GM19463 (cell line): ENCODE results near the gene RAD23B.

ENCODE experiments used
- ATAC-seq: cut with Tn5 transposase; IDR thresholded peaks from one replicate; pipeline ENCODE4 v1.9.1; 2021; ENCODE audit warnings: mild to moderate bottlenecking, moderate library complexity; ENCODE audit not compliant: unreplicated experiment

Gene RAD23B

DNA sequence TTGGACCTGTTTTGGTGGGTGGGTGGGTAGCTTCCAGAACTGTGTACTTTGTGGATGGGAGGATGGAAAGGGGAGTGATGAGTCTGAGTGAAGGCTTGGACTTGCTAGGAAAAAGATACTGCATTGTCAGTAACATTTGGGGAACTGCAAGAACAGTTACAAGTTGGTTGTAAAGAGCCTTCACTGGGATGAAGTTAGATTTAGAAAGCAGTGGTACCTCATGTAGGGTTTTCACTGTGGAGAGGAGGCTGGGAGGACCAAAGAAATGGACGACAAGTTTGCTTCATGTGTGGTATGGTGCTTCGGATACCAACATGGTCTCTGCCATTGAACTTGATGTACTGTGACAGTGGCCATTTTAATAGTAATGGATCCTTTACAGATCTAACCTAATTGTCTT is 50.3 kb downstream of the RAD23B start:
- ATAC-seq = no peak

DNA sequence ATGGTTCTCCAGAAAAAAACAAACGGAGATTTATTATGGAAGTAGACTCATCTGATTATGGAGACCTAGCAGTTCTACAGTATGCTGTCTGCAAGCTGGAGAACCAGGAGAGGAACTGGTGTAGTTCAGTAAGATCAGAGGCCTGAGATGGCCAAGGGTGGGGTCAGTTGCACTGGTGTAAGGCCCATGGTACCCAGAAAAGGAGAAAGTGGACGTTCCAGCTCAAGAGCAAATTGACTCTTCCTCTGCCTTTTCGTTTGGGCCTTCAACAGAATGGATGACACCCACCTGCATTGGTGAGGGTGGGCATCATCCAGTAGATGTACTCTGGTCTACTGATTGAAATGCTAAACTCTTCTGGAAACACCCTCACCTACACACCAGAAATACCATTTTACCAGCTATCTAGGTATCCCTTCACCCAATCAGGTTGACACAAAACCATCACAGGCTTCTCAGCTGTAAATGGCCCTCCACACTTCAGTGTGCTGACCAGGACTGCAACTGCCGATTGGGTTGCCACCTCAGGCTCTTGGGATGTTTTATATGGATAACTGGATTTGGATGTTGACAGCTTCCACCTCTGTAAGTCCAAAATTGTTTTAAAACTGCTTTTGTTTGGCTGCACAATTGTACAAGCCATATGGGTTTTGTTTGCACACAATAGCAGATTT is 51.2 kb downstream of the RAD23B start:
- ATAC-seq = no peak

DNA sequence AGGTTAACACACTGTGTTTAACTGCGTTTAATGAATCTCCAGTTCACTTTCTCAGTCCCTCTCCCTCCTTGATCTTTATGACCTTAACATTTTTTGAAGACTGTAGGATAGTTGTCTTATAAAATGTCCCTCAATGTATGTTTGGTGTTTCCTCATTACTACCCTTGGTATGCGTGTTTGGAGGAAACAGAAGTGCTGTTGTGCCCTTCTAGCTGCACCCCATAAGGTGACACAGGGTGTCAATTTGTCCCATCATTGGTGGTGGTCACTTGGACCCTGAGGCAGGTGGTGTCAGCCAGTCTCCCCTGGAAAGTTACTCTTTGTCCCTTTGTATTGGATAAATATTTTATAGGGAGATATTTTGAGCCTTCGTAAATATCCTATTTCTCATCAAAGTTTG is 52.3 kb downstream of the RAD23B start:
- ATAC-seq = no peak

DNA sequence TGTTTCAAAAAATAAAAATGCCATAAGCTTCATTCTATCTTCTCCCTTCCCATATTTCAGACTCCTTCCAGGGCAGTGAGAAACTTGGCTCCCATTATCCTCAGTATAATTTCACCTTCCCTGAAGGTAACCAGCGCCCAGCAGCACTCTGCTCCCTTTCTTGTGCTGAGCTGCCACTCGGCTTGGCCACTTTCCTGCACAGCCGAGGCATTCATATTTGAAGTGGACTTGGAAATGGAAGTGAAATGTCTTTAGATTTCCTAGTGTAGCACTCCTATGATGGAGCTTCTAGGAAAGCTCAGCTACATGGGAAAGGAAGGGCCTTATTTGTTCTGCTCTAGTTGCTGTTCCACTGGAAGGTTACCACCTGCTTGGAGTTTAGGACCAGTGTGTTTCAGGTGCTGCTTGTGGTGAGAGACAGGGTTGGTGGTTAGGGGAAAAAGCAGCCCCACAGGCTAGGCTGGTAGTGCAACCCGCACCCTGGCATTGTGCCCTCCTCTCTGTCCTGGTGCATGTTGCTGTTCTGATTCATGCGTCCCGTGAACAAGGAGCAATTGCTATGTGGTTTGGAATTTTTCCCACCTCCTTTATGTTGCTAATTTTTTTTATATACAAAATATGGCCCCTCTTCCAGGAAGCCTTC is 53.8 kb downstream of the RAD23B start:
- no peak for ATAC-seq

DNA sequence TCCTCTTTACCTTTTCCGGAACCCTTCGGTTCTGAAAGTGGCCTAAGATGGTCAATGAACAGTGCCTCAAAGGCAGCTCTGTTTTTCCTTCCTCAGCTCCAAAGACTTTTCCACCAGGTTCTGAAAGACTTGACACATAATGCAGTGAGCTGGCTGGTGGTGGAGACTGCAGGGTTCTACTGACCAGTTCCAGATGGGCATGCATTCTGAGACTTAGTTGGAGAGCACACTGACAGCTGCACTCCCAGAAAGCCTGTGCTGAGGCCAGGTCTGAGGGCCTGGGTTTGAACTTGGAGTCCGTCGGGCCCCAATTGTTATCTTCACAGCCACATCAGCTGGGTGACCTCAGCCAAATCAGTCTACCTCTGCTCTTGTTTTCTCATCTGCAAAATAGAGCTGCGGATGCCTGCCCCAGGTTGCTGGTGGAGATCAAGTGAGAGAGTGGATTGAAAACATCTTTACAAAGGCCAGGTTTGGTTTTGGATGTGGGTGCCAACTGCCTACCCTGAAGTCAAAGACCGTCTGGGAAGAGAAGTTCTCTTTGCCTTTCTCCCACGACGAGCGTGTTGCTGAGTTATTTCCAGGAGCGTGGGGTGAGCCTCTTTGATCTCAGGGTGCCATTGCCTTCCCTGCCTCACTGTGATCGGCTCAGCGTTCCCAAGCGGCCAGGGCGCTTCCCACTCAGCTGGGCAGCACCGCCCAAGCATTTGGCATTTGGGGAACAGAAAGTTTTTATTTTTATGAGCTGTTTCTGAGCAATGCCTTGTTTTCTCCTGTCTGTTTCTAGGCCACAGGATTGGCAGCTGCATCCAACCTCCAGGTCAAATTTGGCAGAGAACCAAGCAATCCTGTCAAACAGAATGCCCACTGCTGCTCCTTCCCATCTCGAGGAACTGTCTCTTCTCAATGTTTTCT is 54.9 kb downstream of the RAD23B start:
- ATAC-seq = no peak

DNA sequence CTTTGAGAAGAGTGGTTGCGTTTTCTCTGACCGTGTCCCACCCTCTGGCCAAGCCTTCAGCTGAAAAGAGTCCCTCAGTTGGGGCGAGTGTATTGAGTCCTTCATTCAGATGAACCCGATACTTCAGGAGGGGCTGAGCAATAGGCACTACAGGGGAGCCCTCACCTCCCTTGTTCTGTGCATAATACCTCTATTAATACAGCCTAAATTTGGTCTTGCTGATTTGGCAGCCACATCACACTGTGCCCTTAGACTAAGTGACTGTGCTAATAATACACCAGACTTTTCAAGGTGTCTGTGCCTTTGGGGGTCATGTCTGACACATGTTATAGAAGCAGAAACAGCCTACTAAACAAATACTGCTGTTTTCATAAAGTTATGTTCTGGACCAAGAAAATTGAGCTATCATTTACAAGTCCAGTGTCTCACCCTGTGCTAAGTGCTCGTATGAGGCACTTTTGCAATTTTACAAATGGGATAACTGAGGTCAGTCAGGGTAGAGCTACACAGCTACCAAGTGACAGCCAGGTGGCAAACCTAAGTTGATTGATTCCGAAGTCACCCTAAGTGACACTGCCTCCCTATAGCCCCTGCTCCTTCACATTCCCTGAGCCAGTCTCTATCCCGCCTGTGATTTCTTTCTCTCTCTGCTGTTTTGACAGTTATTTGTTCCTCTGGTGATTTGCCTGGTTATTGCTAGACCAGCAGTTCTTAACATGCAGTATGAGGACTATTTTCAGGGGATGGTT is 56.0 kb downstream of the RAD23B start:
- ATAC-seq = no peak

DNA sequence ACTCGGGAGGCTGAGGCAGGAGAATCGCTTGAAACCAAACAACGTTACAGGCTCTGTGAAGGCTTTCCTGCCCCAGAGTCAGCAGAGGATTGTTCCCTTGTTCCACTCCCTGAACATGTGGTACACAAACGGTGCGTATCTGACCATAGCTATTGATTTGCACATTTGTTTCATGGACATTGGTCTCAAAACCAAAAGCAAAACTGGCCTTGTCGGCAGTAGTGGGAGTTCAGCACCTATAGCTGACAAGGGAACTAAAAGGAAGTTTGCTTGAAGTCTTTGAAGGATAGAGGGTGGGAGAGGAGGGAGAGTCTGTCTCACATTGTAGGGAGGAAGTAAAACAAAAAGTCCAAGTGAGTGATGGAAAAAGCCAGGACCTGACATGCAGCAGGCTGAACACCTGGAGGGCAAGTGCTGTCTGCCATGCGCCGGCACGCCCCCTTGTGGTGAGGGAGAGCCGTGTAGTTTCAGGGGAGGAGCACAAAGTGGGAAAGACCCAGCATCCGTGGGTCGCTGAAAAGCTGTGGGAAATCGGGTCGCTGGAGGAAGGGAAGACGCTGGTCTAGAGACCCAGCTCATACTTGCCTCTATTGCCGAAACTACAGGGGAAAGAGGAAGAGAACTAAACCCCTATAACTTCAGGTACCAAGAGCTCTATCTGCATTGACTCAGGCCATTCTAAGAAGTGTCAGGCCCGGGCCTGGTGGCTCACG is 58.0 kb downstream of the RAD23B start:
- peak; percentile 90 for ATAC-seq

DNA sequence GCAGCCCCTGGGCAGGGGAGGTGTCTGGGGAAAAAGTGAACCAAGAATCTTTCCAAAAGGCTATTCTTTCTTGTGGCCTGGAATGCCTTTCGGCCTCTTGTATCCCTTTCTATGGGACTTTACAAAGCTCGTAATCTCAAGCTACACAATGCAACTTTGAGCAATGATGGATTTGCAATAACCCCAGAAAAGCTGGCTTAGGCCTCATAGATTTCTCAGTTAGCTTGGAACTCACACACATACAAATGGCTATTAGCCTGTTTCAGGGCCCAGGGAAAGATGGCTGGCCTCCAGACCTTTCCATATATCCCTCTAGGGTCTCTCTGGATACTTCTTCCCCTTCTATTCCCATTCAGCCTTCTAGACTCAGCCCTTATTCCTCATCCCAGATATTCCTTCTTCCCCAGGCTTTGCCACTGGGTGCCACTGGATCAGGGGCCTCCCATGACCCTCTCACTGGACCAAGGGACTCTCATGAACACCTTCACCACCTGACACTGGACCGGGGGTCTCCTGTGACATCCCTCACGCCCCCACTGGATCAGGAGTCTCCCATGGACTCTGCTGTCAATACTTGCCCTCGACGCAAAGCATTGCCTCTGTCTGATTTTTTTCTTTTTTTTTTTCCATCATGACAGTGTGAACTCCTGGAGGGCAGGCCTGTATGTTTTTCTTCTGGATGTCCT is 59.5 kb downstream of the RAD23B start:
- ATAC-seq = no peak

DNA sequence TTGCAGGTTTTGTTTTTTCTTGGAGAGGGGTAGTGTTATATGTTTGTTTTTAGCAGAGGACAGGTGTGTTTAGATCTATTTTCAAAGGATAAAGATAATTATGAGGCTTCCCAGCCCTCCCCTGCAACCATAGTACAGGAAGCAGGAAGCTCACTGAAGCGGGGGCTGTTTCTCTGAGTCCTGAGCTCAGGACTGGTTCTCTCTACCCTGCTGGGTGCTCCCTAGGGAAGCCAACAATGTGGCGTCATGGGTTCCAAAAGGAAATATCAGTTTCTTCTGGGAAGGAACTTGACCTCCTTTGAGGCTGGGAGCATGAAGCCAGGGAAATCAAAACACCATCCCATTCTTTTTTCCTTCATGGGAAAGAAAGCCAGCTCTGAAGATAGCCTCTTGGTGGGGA is 62.2 kb downstream of the RAD23B start:
- ATAC-seq = no peak

DNA sequence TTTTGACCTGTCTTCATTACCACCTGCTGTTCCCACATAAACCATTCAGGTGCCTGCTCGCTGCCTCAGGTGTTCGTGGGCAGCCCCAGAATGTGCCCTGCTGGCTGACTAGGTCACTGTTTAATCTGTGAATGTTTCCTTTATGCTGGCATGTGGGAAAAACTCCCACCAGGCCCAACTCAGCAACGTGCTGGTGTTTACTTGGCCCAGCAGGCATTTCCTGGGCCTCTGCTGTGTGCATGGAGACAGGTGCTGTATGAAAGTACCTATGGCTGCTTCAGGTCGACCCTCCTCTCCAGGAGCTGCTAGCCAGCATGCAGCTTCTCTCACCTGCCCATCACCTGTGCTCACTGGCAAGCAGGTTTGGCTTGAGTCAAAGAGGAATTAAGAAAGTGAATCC is 65.8 kb downstream of the RAD23B start:
- no peak for ATAC-seq

DNA sequence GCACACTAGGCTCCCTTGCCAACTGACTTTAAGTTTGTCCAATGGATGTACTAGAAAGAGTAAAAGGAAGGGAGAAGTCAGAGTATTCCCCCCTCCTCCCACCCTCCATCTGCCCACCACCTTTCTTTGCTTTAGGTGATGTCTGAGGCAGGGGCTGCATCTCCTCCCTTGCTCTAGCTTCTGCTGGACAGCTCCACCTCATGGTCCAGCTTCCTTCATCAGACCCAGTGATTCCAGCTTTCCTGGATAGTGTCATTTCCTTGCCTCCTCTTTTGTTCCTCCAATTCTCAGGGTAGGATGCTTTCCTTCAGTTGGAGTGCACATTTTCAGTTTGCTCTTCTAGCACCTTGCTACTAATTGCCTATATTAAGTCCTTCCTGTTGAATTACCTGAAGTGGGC is 67.4 kb downstream of the RAD23B start:
- no peak for ATAC-seq

DNA sequence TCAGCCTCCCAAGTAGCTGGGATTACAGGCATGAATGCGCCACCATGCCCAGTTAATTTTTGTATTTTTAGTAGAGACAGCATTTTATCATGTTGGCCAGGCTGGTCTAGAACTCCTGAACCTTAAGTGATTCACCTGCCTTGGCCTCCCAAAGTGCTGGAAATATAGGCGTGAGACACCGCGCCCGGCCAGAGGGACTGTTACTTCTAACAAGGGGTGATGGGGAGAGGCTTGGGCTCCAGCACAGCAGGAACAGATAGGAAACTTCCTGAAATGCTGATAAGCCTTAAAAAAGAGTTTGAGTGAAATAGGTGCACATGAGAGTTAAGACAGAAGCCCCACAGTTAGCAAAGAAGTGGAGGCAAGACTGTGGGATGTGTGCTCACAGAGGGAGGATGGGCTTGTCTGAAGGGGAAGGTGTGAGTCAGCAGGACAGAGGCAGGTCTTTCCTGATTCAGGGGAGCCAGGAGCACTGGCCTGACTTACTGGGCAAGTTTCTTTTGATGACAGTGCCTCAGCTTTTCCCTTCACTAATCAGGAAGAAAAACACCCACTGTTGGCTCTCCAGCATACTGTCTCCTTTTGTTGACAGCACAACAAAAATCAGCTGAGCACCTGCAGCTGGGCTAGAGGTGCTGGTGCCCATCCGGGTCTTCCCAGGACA is 68.4 kb downstream of the RAD23B start:
- no peak for ATAC-seq

DNA sequence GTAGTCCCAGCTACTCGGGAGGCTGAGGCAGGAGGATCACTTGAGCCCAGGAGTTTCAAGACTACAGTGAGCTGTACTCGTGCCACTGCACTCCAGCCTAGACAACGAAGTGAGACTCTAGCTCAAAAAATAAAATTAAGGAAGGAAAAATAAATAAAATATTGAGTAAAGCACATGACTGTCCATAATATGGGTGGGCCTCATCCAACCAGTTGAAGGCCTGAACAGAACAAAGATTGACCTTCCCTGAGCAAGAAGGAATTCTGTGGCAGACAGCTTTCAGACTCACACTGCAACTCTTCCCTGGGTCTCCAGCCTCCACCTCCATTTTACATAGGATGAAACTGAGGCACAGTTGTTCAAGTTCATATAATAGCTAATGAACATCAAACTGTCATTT is 72.3 kb downstream of the RAD23B start:
- no peak for ATAC-seq

DNA sequence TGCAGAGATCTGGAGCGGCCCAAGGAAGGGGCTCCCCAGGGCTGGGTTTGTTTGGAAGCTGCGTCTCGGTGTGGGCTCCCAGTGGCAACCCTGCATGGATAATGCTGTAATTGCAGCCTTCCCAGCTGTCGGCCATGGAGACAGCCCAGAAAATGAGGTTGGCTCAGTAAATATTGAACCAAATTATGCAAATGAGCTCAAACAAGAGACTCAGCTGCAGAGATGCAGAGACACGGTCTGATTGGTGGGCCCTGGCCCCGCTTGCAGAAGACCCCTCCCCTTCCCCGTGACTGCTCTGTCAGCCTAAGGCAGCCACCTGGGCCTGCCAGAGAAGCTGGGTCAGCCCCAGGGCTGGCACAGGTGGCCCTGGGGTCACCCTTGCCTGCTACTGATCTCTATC is 75.9 kb downstream of the RAD23B start:
- no peak for ATAC-seq

DNA sequence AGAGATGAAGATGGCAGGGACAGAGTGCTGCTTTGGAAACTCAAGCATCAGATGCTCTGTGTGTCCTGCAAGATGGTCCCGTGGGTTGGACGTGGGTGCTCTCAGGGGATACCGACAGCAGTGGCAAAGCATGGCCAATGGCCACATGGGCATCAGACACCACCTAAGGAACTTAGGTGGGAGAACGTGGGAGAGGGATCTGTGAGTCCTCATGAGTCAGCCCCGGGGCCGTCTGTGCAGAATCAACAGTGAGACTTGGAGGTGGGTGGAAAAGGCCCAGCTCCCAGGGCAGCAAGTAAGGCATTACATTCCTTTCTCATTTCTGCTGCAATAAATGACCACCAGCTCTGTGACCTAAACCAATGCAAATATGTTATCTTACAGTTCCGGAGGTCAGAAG is 77.0 kb downstream of the RAD23B start:
- no peak for ATAC-seq

DNA sequence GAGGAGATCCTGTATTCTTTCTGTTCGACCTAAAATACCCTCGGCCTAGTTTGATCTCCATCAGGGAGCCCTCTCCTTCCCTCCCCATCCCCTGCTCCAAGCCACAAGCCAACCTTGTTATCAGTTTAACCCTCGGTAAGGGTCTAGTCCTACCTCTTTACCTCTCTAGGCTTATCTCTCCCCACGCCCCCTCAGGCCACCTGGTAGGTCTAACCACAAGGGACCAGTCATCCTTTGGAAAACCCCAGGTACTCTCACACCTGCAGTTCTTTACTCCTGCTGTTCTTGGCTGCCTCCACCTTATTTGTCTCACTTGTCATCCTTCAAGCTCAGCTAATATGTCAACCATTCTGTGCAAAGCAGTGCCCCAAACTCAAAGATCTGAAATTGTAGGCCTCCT is 78.7 kb downstream of the RAD23B start:
- ATAC-seq = no peak

DNA sequence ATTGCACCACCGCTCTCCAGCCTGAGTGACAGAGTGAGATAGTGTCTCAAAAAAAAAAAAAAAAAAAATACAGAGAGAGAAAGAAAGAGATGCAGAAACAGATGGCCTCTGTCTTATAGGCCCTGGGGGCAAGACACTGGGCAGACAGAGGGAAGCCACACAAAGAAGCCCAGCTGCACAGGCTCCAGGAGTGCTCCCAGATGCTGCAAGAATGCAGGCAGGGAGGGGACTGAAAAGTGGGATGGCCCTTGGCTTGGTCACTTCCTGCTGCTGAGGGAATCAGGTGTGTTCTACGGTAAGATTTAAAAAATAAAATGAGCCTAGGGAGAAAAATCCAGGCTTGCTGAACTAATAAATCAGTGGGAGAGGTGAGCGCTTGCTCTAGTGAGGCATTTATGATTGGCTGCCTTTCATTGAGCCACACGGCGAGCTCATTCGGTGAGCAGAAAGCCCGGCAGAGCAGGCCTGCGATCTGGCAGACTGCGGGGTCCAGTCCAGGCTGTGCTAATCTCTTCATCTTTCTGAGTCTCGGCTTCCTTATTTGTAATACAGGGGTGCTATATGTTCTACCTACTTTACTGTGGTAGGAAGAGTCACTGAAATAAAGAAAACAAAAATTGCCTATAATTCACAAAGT is 80.6 kb downstream of the RAD23B start:
- ATAC-seq = no peak

DNA sequence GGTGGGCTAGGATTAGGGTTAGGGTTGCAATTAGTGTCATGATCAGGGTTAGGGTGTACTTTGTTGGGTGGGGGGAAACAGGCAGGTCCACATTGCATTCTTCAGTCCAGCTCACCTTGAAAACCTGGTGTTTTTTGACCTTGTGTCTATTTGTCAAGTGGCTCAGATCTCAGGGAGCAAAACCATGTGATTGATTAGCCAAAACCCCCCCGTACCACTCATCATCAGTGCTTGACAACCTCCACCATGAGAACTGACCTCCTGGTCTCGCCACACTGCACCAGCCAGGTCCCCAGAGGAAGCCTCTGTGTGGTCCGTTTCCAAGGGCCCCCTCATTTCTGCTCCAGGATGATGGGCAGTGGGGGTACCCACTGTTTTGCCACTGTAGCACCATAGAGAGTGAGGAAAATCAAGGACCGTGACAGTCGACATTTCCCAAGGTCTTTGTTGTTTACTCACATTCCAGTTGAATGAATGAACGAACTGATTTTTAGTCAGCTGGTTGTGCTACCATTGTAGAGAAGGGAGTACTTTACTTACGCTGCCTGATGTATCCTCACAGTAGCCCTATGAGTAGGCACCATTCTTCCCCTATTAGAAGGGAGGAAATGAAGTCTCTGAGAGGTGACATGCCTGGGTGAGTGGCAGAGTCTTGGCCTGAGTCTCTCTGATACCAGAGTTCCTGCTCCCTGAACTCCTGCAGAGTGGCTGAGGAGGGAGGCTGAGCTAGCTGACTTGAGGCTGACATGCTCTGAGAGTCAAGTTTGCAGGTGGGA is 84.8 kb downstream of the RAD23B start:
- ATAC-seq = no peak
